Gastrocnemius medialis (tissue), 4 donors: ENCODE data around the gene COQ8B.

ENCODE experiments used
- CTCF ChIP-seq, 5 experiments: fragments of 450-650 bp in 3 of 5; fragments of 200-600 bp in 2 of 5; sonication (generic) in 2 of 5; IDR thresholded peaks in 4 of 5; conservative IDR thresholded peaks in 1 of 5; 1 replicate in 4 of 5; 2 replicates in 1 of 5; pipeline ENCODE4 v1.5.1; 2016 to 2019; ENCODE audit warnings: antibody characterized with exemption in 5 of 5, mild to moderate bottlenecking in 3 of 5, moderate library complexity in 3 of 5
- POLR2A ChIP-seq, 2 donors: fragments of 450-650 bp; IDR thresholded peaks; one replicate each; pipeline ENCODE4 v1.6.1; 2017; ENCODE audit warnings: antibody characterized with exemption in 2 of 2, mild to moderate bottlenecking in 2 of 2, moderate library complexity in 2 of 2

DNA sequence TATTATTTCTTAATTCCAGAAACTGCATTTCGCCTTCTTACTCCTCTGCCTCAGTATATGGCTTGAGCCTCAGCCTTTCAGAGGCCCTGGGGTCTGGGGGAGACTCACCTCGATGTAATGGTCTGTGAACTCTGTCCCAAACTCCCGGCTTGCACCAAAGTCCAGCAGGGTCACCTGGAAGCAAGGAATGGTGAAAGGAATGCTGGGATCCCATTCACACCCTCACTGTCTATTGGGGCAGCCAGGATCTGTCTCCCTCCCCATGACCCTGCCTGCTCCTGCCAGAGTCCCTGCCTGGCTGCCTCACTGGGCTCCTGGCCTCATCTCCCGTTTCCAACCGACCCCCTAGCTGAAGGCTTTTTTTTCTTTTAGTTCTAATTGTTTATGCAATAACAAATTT is 20.8 kb downstream of the COQ8B start:
- TF ChIP-seq CTCF (IDR thresholded peaks at IDR 0.05 in 4 of 5, conservative IDR thresholded peaks at IDR 0.05 in 1 of 5) (no peak), POLR2A (IDR thresholded peaks at IDR 0.05) (no peak)
